Activated B cell treated with CpG ODN at 0.5 μM for 24 hours (primary cell): ENCODE results near the gene JAZF1. TPM values are rescaled to one million over a fixed set of nuclear protein-coding genes. Genes with fewer than 3 reads are reported as not detected.

ENCODE experiments used
- ATAC-seq: fragments of 200-7000 bp; cut with Tn5 transposase; one replicate; pipeline ENCODE4 v1.10.0; 2021; ENCODE audit warnings: low read depth, mild to moderate bottlenecking, moderate library complexity
- CTCF ChIA-PET: fragments of 350-600 bp; sonication (Branson Sonifier 250); formaldehyde crosslinking; loops from one replicate; lab custom pipeline; 2021; ENCODE audit warnings: antibody characterized with exemption; lab: Charles Lee
- POLR2A ChIA-PET: fragments of 350-600 bp; sonication (Branson Sonifier 250); formaldehyde crosslinking; loops from one replicate; lab custom pipeline; 2021; ENCODE audit warnings: antibody characterized with exemption; lab: Charles Lee
- DNase-seq: peaks from one replicate; pipeline ENCODE4 v3.0.0; 2022
- H3K27ac Mint-ChIP-seq: one replicate; pipeline ENCODE4 v1.8.0; 2020; ENCODE audit warnings: mixed read lengths
- H3K27me3 Mint-ChIP-seq: one replicate; pipeline ENCODE4 v1.8.0; 2021; ENCODE audit warnings: mixed read lengths
- H3K36me3 Mint-ChIP-seq: one replicate; pipeline ENCODE4 v1.8.0; 2021; ENCODE audit warnings: low read depth, mixed read lengths
- H3K4me1 Mint-ChIP-seq: one replicate; pipeline ENCODE4 v1.8.0; 2021; ENCODE audit warnings: mixed read lengths
- H3K4me3 Mint-ChIP-seq: one replicate; pipeline ENCODE4 v1.8.0; 2020; ENCODE audit warnings: mild to moderate bottlenecking, mixed read lengths
- H3K9me3 Mint-ChIP-seq: one replicate; pipeline ENCODE4 v1.8.0; 2020; ENCODE audit warnings: mixed read lengths
- intact Hi-C: fragments of 100-400 bp; cut with micrococcal nuclease; formaldehyde crosslinking; loops from one replicate; pipeline ENCODE4 v1.15.1; 2024
- total RNA-seq: library from RNA; stranded (reverse); gene quantifications from 2 replicates; pipeline ENCODE4 v1.2.3, GENCODE V29; 2022
- TF ChIP-seq, protein P1 (sequence below): fragments of 200-600 bp; IDR thresholded peaks from one replicate; pipeline ENCODE4 v1.8.0; 2022; ENCODE audit warnings: antibody characterized with exemption, mild to moderate bottlenecking

The JAZF1 gene
- total RNA-seq, 1 donor from 2014 or later: 54.8 TPM

GRCh38 chr7:28108747-28109146 lies 71.8 kb downstream of the JAZF1 start:
- CTCF ChIA-PET: interaction anchor here (1.5 kb wide), 1 partner anchor 11 kb away, joined by 3 read pairs; no protein-coding TSS in a partner anchor
- Mint-ChIP-seq H3K36me3 (peaks cover 24% of the 10 kb centered on the region), H3K27ac (no peak overlapping the region), H3K4me3 (no peak overlapping the region), H3K27me3 (no peaks in the 10 kb centered on the region), H3K9me3 (no peaks in the 10 kb centered on the region), H3K4me1 (peaks cover 59% of the 10 kb centered on the region)
- intact Hi-C loops: no loop called here
- ATAC-seq (no peak), DNase-seq (no peak)
- POLR2A ChIA-PET: no interaction called here
- TF ChIP-seq, protein P1, sequence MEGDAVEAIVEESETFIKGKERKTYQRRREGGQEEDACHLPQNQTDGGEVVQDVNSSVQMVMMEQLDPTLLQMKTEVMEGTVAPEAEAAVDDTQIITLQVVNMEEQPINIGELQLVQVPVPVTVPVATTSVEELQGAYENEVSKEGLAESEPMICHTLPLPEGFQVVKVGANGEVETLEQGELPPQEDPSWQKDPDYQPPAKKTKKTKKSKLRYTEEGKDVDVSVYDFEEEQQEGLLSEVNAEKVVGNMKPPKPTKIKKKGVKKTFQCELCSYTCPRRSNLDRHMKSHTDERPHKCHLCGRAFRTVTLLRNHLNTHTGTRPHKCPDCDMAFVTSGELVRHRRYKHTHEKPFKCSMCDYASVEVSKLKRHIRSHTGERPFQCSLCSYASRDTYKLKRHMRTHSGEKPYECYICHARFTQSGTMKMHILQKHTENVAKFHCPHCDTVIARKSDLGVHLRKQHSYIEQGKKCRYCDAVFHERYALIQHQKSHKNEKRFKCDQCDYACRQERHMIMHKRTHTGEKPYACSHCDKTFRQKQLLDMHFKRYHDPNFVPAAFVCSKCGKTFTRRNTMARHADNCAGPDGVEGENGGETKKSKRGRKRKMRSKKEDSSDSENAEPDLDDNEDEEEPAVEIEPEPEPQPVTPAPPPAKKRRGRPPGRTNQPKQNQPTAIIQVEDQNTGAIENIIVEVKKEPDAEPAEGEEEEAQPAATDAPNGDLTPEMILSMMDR: no peak

DNA sequence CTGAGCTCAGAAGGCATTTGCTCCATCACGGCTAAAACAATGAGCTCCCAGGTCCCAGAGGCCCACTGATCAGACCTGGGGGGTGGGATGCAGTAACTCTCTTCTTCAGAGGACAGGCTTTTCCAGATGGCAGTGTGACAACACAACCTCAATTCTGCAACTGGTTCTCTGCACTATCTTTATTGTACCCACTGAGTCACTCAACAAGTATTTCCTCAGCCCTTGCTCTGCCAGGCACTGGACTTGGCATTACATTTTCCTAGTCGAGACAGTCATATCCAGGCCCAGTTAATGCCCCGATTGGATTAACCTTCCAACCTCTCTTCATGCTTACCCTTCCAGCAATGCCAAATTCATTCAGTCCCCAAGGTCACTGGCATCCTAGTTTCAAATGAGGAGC lies 72.6 kb downstream of the JAZF1 start:
- no peaks in the 10 kb centered on the region for H3K27me3 Mint-ChIP-seq
- TF ChIP-seq, protein P1: no peak
- H3K27ac Mint-ChIP-seq: no peak overlapping the region
- CTCF ChIA-PET: interaction anchor here (1.0 to 1.5 kb wide), 2 partner anchors 10 to 12 kb away, joined by 3 to 5 read pairs; no protein-coding TSS in a partner anchor
- H3K9me3 Mint-ChIP-seq: no peaks in the 10 kb centered on the region
- H3K36me3 Mint-ChIP-seq: peaks cover 32% of the 10 kb centered on the region
- ATAC-seq (no peak), DNase-seq (no peak)
- intact Hi-C loops: no loop called here
- POLR2A ChIA-PET: no interaction called here
- peaks cover 61% of the 10 kb centered on the region for H3K4me1 Mint-ChIP-seq
- no peak overlapping the region for H3K4me3 Mint-ChIP-seq

DNA sequence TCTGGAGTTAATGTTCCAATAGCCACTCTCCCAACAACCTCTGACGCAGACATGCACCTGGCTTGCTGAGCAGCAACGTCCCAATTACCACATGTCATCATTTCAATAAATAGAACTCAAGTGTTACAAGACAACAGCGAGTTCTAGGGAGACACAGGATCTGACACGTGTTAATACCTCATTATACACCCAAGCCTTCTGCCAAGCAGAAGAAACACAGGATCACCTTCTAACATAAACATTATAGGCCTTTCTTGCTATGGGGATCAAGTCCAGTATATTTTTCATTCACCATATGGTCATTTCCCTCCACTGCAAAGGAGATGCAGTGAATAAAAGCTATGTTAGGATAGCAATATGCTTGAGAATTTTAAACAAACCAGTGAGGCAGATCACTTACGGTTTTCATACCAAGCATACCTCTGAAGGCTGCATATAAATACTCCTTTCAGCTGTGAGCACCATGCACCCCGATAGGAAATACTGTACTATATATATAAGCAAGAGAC lies 74.2 kb downstream of the JAZF1 start:
- no peak overlapping the region for H3K4me3 Mint-ChIP-seq
- DNase-seq (no peak), ATAC-seq (no peak)
- H3K9me3 Mint-ChIP-seq: no peaks in the 10 kb centered on the region
- CTCF ChIA-PET: no interaction called here
- POLR2A ChIA-PET: no interaction called here
- peaks cover 36% of the 10 kb centered on the region for H3K36me3 Mint-ChIP-seq
- peaks cover 59% of the 10 kb centered on the region for H3K4me1 Mint-ChIP-seq
- H3K27me3 Mint-ChIP-seq: no peaks in the 10 kb centered on the region
- no peak overlapping the region for H3K27ac Mint-ChIP-seq
- intact Hi-C loops: no loop called here
- TF ChIP-seq, protein P1: no peak

DNA sequence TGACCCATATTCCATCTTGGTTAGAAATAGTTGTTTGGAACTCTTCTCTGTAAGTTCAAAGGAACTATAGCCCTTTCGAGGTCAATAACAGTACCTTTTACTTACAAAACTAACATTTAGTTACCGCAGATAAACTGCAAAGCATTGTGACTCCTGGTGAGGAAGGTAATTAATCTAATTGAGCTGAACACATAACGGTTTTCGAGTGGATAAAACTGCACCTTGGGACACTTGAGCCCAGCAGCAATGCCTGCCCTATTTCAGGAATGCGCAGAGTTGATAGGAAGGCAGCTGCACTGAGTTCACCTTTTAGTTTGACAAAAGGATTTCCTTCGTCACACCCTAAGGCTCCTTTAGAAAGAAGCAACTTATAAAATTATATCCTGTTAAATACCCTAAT lies 75.4 kb downstream of the JAZF1 start:
- Mint-ChIP-seq H3K36me3 (peaks cover 44% of the 10 kb centered on the region), H3K4me3 (no peak overlapping the region), H3K4me1 (peaks cover 59% of the 10 kb centered on the region), H3K9me3 (no peaks in the 10 kb centered on the region), H3K27ac (no peak overlapping the region), H3K27me3 (no peaks in the 10 kb centered on the region)
- ChIA-PET POLR2A (interaction anchor here (0.6 kb wide), 1 partner anchor 8 kb away, joined by 6 read pairs; no protein-coding TSS in a partner anchor), CTCF (interaction anchor here (1.0 kb wide), 1 partner anchor 9 kb away, joined by 6 read pairs; no protein-coding TSS in a partner anchor)
- TF ChIP-seq, protein P1: no peak
- intact Hi-C loops: no loop called here
- DNase-seq (no peak), ATAC-seq (no peak)

GRCh38 chr7:28104811-28105210 lies 75.8 kb downstream of the JAZF1 start:
- CTCF ChIA-PET: no interaction called here

More at GRCh38 chr7:28104811-28105210, 75.8 kb downstream of the JAZF1 start:
- ATAC-seq (no peak), DNase-seq (no peak)
- intact Hi-C loops: no loop called here
- Mint-ChIP-seq H3K27ac (no peak overlapping the region), H3K9me3 (no peaks in the 10 kb centered on the region), H3K36me3 (peaks cover 46% of the 10 kb centered on the region), H3K4me1 (peaks cover 58% of the 10 kb centered on the region), H3K4me3 (no peak overlapping the region), H3K27me3 (no peaks in the 10 kb centered on the region)
- POLR2A ChIA-PET: no interaction called here
- TF ChIP-seq, protein P1: no peak
